GM18502 (cell line): Measurements from ENCODE around the gene P3H4.
"Not testable (repeated sequence)": the region's sequence is repeated elsewhere in the genome, so short reads cannot be mapped to it uniquely, and the experiment has no call there.

ENCODE experiments used
- ATAC-seq: cut with Tn5 transposase; IDR thresholded peaks from one replicate; pipeline ENCODE4 v1.9.1; 2021; ENCODE audit warnings: mild to moderate bottlenecking; ENCODE audit not compliant: unreplicated experiment, poor library complexity

The P3H4 gene

DNA sequence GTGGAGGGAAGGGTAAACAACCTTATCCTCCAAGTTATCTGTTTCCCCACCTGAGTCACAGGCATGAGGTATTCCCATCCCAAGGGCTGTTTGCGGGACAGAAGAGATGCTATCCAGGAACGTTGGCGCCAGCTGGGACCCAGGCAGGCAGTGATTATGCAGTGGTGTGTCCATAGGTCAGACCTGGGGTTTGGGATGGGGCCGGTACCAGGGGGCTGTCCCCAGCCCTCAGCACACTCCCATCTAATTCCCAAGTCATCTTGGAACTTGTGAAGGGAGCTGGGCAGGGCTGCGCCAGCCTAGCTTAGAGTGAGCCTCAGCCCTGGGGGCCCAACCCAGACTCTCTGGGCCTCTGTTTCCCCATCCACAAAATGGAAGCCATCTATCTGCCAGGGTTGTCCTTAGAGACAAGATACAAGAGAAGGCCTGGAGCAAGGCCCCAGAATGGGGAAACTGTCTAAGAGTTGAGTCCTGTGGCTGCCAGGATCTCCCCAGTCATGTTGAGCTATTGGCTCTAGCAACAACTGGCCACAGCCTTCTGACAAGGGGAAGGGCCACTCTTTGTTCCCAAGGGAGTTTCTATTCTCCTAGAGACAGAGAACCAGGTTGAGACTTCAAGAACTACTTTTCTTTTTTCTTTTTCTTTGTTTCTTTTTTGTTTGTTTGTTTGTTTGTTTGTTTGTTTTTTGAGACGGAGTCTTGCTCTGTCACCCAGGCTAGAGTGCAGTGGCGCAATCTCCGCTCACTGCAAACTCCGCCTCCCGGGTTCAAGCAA lies 15.4 kb downstream of the P3H4 start:
- no peak for ATAC-seq

DNA sequence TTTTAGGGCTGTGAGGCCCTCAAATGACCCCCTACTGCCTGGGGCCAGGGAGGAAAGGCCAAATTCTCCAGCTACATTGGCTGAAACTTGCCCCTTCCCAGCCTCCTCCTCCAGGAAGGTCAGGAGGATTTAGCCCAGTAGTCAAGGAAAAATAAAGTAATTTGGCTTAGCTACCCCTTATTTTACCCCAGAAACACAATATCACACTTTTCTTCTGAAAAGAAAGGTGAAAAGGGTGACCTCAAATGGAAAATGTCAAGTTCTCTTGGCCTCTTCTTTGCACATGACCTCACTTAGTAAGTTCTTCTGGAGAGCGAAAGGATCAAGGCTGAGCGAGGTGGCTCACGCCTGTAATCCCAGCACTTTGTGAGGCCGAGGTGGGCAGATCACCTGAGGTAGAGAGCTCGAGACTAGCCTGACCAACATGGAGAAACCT lies 17.2 kb downstream of the P3H4 start:
- no peak for ATAC-seq

DNA sequence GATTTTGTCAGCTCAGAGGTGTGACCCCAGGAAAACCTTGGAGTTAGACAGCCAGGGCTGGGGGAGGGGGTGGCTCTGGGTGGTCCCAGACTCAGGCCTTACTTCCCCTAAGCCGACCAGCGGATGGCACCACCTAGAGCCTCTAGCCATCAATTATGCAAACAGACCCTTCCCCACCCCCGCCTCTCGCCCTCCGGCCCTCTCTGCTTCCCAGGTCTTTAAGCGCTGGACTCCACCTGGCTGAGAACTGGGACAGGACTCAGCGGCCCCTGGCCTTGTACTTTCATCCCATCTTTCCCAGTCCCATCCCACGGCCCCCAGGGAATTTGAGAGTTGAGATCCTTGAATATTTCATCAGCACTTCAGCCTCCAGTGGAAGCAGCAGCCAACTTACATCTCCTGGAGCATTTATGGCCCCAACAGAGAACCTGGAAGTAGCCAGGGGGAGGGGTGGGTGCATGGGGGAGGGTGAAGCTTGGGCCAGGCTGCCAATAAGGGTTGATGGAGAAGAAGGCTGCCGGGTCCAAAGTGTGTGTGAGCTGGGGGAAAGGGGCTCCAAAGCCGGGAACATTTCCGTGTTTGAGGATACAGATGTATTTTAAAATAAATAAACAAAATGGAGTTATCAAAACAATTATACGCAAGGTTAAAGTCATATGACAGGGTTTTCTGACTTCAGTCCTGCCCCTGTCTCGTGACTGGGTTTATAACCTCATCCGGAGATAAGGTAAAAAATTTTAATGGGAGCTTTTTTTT lies 17.8 kb downstream of the P3H4 start:
- ATAC-seq: no peak

DNA sequence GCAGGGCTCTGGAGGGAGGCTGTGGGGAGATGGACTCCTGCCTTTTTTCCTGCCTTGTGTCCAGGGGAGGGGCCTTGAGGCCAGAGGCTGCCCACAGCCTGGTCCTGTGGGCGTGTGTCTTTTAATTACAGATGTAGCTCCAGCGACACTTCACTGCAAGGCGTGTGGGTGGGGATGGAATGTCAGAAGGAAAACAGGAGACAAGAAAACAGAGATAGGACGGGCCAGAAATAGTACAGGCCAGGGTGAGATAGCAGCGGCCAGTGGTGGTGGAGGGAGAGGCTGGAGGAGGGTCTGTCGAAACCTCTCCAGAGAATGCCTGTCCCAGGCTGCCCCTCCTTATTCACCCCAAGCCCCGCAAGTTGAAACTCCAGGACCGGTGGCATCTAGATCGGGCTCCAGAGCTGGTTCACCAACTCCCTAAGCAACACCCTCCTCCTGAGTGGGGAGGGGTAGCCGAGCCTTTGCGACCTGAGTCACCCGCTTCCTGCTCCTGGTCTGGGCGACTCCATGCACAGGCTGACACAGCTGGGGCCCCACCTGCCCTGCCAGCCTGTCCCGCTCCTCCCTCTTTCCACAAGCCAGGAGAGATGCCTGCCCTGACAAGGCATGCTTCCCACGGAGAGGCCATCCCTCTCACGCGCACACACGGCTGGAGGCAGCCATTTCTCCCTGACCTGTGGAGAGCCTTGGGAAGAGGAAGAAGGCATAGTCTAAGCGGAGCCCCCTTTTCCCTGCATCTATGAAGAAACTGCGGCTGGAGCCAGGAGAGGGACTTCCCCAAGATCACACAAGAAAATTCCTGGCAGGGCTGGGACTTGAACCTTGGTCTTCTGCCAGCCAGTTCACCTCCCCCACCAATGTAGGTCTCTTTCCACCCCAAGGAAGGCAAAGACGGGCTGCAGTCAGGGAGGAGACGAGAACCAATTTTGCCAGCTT lies 18.6 kb downstream of the P3H4 start:
- no peak for ATAC-seq

DNA sequence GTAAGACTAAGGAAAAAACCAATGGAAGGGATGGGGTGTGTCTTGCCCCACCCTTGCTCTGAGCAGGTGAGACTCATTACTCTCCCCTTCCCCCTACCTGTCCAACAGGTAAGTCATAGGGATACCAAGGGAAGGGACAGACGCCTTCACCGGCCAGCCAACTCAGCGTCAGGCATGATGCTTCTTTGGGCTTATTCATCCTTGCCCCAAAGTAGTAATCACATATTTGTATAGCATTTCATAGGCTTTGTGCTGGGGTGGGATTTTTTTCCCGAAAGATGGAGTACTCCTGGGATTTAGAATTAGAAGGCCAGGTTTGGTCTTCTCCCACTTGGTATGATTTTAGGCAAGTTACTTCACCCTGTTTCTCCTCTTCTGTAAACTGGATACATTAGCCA lies 24.7 kb downstream of the P3H4 start:
- ATAC-seq: no peak

DNA sequence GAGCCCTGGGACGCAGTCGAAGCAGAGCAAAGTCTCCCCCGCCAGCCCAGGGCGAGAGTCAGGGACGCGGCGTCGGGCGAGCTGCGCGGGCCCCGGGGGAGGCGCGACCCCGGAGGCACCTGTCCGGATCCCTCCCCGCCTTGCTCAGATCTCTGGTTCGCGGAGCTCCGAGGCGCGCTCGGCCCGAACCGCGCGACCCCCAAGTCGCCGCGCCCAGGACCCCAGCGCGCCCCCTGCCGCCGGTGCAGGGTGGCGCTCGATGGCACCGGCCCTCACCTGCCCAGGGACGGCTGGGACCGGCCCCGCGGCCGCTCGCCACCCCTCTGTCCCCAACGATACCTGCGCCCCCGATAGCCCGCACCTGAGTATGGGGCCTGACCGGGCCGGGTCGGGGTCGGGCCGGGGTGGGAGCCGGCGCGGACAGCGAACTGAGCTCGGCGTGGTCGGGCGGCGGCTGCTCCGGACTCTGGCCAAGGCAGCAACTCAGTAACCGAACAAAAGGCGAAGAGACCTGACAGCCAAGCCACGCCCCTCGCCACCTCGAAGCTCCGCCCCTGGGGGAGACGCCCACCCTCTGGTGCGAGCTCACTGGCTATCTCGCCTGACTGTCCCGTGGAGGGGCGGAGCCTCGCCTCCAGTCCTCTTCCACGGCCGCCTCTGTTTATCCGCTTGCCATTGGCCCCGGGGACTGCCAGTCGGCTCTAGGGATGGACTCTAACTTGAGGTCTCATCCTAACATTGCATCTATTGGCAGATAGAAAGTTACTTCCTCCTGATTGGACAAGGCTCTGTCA lies 25.3 kb downstream of the P3H4 start, which contains the start of gene JUP:
JUP (minus strand) TSS at position 485 of the 794 bp plus-strand sequence. CDS start 14,857 bp downstream, outside the sequence.
- peak; percentile 85 for ATAC-seq

DNA sequence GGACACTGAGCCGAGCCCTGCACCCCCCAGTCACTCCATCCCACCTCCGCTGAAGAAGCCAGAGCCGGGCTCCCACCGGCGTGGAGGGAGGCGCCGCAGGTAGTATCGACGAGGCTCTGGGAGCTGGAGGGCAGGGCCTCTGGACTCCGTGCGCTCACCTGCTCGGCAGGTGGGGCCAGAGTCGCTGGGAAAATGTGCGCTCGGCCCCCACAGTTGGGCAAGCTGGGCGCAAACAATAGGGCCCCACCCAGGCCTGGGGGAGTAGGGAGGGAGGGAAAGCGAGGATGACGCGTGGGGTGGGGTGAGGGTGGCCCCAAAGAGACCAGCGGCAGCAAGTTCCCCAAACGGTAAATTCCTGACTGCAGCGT lies 25.9 kb downstream of the P3H4 start:
- peak; percentile 8 for ATAC-seq

DNA sequence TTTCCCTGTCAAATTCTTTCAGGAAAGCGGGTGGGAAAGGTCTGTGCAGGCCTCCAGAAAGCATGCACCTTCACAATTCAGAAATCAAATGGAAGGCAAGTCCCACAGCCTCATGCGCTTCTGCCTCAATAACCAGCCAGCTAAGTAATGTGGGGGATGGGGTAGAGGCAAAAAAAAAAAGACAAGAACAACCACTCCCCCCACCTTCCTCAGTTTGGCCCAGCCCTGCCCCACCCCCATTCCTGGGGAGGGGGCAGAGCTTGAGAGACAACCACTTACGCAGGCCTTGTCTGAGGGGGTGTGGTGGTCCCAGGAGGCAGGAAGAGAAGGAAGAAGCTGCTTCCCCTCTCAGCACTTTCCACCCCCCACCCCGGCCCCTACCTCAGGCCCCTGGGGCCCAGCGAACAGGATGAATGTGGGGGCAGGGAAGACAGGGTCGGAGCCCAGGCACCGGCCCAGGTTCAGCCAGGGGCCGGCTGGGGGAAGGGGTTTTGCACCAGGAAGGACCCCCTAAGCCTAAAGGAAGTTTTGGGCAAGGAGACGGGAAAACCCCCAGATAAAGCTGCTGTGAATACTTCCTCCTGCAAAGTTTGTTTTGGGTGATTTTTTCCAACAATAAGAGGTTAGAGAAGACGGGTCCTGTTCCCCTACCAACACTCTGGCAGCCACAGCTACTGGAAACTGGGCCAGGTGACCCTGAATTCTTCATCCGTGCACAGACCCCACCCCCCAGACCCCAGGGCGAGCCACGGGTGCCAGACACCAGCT lies 26.5 kb downstream of the P3H4 start:
- ATAC-seq: no peak

DNA sequence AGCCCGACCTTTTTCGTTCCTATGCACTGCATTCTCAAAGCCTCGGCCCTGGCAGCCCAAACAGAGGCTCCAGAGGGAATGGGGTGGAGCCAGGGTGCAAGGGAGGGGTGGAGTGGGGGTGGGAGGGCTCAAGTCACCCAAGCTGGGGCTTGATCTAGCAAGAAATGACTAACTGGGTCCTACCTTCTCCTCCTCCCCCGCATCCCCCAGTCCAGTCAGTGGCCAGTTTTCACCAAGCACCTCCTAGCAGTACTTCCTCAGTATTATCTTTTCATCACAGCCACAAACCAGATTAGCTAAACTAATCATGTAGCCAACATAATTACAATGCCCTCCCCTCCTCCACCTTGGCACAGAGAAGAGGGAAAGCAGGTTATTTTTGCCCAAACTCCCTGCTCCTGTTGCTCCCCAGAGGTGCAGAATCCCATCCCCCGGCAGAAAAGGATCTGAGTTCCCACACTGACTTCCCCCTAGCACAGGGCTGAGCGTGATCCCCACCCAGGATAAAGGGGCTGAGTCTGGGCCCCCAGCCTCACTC lies 27.5 kb downstream of the P3H4 start:
- no peak for ATAC-seq

DNA sequence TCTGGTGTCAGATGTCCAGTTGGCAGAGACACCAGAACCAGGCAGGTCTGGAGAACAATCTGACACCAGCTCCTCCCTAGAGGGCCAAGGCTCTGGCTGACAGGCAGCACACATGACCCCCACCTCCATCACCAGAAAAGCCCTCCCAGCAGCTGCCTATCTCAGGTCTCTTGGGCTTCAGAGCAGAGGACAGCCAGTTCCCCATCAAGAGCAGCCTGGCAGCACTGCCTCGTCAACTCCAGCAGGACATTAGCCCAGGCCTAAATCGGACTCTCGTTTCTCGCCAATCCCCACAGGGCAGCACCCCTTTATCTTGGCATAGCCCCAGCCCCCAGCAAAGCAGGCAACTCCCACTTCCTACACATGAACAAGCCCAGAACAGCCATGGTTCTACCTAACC lies 29.6 kb downstream of the P3H4 start:
- ATAC-seq: no peak

DNA sequence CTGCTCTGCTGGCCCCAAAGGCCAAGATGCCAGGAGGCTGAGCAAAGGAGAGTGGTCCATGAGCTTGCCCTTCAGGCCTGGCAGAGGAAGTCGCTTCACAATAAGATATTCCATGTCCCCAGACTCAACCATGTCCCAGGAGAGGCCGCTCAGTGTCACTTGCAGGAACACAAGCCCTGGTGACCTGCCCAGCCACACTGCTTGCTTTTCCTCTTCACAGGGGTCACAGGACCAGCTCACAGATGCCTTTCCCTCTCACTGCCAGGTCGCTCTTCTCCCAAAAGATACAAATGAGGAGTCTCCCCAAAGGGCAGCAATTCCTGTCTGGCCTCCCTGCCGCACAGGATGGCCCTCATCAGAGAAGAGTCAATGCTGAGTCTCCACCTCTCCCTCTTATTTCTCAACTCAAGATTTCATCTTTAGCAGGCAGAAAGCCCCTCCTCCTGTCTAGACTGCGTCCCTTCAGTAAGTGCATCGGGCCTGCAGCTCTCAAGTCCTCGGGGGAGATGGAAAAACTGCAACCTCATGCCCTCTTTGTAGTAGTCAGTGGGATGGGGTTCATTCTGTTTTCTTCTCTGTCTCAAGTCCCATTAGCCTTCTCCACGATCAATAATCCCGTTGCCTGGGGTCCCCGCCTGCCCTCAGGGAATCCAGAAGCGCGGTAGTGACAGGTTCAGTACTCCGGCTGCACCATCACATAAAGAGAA lies 30.2 kb downstream of the P3H4 start:
- ATAC-seq: no peak

DNA sequence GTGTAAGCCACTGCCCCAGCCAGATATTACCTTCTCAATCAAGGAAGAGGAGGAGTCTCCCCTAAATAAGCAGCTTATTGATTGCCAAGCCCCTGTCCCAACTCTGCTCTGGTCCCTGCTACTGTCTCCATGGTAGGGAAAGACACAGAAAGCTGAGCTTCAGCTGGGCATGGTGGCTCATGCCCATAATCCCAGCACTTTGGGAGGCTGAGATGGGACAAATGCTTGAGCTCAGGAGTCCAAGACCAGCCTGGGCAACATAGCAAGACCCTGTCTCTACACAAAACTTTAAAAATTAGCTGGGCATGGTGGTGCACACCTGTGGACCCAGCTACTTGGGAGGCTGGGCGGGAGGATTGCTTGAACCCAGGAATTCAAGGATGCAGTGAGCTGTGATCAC lies 31.8 kb downstream of the P3H4 start:
- ATAC-seq: no peak

DNA sequence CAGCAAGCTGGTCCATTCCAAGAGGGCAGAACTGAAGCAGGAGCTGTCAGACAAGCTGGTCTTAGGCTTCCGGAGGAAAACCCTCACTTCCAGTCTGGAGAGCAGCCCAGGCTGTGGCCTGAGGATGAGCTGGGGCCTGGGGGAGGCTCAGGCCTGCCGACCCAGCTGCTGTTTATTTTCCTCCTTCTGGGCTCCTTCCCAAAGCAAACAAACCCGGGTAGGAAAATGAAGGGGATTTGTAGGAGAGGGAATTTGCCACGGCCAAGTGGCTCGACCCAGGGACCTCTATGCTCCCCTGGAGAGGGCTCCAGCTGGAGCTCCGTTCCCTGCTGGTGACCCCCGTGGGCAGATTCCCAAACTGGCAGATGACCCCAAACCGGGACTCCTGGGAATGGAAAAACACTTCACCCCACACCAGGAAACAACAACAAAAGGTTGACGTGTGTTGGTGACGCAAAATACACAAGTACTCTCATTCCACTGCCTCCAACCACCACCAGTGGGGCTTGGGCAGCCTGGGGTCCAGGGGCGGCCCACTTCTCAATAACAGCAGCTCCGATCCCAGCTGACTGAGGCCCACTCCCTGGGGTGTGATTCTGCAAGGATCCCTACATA lies 34.1 kb downstream of the P3H4 start:
- ATAC-seq: no peak

DNA sequence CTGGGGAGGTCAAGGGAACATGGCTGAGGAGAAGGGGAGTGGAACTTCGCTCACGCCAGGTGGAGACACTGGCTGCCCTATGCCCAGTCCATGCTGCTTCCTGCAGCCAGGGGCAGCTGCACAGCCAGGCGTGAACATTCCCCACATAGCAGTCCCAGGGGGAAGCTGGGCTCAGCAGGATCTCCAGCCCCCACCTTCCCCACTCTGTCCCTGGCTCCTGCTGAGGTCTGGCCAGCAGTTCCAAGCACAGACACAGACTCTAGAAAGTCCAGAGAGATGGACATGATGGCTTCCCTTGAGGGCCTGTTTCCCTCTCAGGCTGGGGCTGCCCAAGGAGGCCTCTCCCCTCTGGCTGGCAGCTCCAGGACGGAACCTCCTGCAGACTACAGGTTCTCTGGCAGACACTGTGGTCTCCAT lies 34.6 kb downstream of the P3H4 start:
- ATAC-seq: no peak

DNA sequence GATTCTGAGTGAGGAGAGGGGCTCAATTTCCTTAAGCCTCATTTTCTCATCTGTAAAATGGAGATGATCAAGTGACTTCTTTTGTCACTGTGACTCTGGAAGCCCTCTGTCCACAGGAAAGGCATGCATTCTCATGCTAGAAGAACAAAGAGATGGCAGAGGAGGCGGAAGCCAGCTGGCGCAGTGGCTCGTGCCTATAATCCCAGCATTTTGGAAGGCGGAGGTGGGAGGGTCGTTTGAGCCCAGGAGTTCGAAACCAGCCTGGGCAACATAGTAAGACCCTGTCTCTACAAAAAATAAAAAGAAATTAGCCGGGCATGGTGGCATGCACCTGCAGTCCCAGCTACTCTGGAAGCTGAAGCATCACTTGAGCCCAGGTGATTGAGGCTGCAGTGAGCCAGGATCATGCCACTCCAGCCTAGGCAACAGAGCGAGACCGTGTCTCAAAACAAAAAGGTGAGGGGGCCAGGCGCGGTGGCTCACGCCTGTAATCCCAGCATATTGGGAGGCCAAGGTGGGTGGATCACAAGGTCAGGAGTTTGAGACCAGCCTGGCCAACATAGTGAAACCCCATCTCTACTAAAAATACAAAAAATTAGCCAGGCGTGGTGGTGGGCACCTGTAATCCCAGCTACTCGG lies 35.4 kb downstream of the P3H4 start:
- not testable (repeated sequence) for ATAC-seq

DNA sequence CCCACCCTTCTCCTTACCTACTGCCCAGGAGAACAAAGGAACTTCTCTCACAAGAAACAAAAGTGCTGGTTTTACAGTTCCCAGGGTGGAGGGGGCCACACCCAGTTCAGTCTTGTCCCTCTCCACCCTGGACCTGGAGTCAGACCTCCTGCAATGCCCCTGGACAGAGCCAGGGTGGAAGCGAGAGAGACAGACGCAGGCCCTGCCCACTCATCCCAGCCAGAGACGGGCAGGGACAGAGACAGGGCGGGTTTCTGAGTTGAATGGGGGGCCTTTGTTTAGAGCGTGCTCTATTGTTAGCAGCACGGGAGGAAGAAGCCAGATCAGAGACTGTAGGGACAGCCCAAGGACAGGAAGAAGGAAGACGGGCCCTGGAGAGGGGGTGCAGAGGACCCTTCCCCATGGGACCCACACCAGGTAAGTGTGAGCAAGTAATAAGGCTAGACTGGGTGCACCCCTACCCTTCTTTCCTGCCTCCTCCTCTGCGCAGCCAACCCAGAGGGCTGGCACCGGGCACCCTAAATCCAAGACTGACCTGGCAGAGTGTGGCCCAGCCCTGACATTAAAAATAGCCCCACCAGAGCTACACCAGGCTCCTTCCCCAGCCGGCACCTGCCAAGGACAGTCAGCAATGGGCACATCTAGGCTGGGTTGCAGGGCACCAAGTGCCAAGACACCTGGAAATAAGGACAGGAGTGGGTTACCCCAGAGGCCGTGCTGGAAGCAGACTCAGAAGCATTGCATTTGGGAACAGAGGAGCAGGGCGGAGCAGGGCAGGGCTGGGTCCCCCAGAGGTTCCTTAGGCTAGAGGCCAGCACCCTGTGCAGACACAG lies 36.1 kb downstream of the P3H4 start:
- ATAC-seq: no peak
